ENCODE measurements around the gene OTOF.

DNA sequence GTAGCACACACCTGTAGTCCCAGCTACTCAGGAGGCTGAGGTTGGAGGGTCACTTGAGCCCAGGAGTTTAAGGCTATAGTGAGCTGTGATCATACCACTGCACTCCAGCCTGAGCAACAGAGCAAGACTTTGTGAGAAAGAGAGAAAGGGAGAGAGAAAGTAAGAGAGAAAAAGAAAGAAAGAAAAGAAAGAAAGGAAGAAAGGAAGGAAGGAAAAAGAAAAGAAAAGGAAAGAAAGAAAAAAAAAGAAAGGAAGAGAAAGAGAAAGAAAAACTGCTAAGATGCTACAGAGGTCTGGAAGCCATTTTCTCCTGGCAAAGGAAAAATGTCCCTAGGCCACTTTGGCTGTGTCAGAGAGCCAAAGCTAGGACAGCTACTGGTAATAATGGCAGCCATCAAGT lies 45.6 kb downstream of the OTOF start:
- TF ChIP-seq, protein P1, sequence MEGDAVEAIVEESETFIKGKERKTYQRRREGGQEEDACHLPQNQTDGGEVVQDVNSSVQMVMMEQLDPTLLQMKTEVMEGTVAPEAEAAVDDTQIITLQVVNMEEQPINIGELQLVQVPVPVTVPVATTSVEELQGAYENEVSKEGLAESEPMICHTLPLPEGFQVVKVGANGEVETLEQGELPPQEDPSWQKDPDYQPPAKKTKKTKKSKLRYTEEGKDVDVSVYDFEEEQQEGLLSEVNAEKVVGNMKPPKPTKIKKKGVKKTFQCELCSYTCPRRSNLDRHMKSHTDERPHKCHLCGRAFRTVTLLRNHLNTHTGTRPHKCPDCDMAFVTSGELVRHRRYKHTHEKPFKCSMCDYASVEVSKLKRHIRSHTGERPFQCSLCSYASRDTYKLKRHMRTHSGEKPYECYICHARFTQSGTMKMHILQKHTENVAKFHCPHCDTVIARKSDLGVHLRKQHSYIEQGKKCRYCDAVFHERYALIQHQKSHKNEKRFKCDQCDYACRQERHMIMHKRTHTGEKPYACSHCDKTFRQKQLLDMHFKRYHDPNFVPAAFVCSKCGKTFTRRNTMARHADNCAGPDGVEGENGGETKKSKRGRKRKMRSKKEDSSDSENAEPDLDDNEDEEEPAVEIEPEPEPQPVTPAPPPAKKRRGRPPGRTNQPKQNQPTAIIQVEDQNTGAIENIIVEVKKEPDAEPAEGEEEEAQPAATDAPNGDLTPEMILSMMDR (conservative IDR thresholded peaks at IDR 0.05; ENCODE audit: low read length), result no peak
- TF ChIP-seq EZH2phosphoT487 (IDR thresholded peaks at IDR 0.05; ENCODE audit: borderline replicate concordance), result no peak
